T-cell (primary cell): ENCODE data around the gene PF4V1. TPM values are rescaled to one million over a fixed set of nuclear protein-coding genes. Genes with fewer than 3 reads are reported as not detected.

Experiments
- ATAC-seq, 4 experiments: fragments of 200-7000 bp in 3 of 4; fragments of 150-1000 bp in 1 of 4; cut with Tn5 transposase; replicated peaks in 1 of 4; 1 replicate in 3 of 4; 2 replicates in 1 of 4; pipeline ENCODE4 v1.10.0; 2021; ENCODE audit warnings: moderate library complexity in 3 of 4, mild to moderate bottlenecking in 2 of 4, moderate number of reproducible peaks in 1 of 4
- CTCF ChIA-PET, 2 donors: fragments of 300-600 bp; sonication (Branson Sonifier 250); formaldehyde crosslinking; loops; one replicate each; lab custom pipeline; 2022; ENCODE audit warnings: antibody characterized with exemption in 2 of 2; lab: Charles Lee
- POLR2A ChIA-PET, 2 donors: fragments of 300-600 bp; sonication (Branson Sonifier 250); formaldehyde crosslinking; loops; one replicate each; lab custom pipeline; 2022; ENCODE audit warnings: antibody characterized with exemption in 2 of 2; lab: Charles Lee
- DNase-seq, 35 experiments: peaks; one replicate each; pipeline versions ENCODE4 v3.0.0 to v3.0.0-alpha.2; 2013 to 2023
- H3K27ac ChIP-seq: one replicate; pipeline ENCODE4 v1.5.1; 2013; ENCODE audit warnings: low read length
- H3K27me3 ChIP-seq, 2 experiments: replicated peaks in 1 of 2; 1 replicate in 1 of 2; 2 replicates in 1 of 2; pipeline versions ENCODE4 v1.6.1 to v1.7.0; 2013; ENCODE audit warnings: low read length in 1 of 2, mixed read lengths in 1 of 2; ENCODE audit not compliant: control insufficient read depth in 2 of 2, insufficient read depth in 2 of 2; ENCODE audit errors: extremely low read depth in 1 of 2
- H3K36me3 ChIP-seq, 2 donors: 1 replicate in 1 of 2; 2 replicates in 1 of 2; pipeline versions ENCODE4 v1.6.1 to v1.7.0; 2013; ENCODE audit warnings: low read length in 1 of 2; ENCODE audit not compliant: control insufficient read depth in 2 of 2, insufficient read depth in 1 of 2; ENCODE audit errors: extremely low read depth in 1 of 2
- H3K4me1 ChIP-seq, 2 experiments: 1 replicate in 1 of 2; 2 replicates in 1 of 2; pipeline versions ENCODE4 v1.6.1 to v1.7.0; 2013; ENCODE audit warnings: low read length in 2 of 2, mixed read lengths in 1 of 2; ENCODE audit not compliant: insufficient read depth in 2 of 2, control insufficient read depth in 1 of 2; ENCODE audit errors: extremely low read depth in 1 of 2
- H3K4me3 ChIP-seq, 2 donors: 1 replicate in 1 of 2; 2 replicates in 1 of 2; pipeline versions ENCODE4 v1.5.1 to v1.7.0; 2013; ENCODE audit warnings: mild to moderate bottlenecking in 2 of 2, low read length in 1 of 2, moderate library complexity in 1 of 2; ENCODE audit not compliant: control insufficient read depth in 1 of 2; ENCODE audit errors: extremely low read depth in 1 of 2
- H3K9me3 ChIP-seq: 2 replicates; pipeline ENCODE4 v1.7.0; 2013
- H3K27ac Mint-ChIP-seq, 2 donors: one replicate each; pipeline ENCODE4 v1.8.0; 2020 to 2021; ENCODE audit warnings: mild to moderate bottlenecking in 2 of 2, mixed read lengths in 2 of 2
- H3K27me3 Mint-ChIP-seq, 2 donors: one replicate each; pipeline ENCODE4 v1.8.0; 2021 to 2022; ENCODE audit warnings: mixed read lengths in 2 of 2
- H3K36me3 Mint-ChIP-seq: one replicate; pipeline ENCODE4 v1.8.0; 2021; ENCODE audit warnings: mixed read lengths
- H3K4me1 Mint-ChIP-seq, 3 donors: one replicate each; pipeline ENCODE4 v1.8.0; 2020 to 2022; ENCODE audit warnings: mixed read lengths in 3 of 3, mild to moderate bottlenecking in 1 of 3
- H3K4me3 Mint-ChIP-seq, 3 donors: one replicate each; pipeline ENCODE4 v1.8.0; 2020 to 2022; ENCODE audit warnings: mild to moderate bottlenecking in 3 of 3, mixed read lengths in 3 of 3, moderate library complexity in 3 of 3
- H3K9me3 Mint-ChIP-seq, 3 donors: one replicate each; pipeline ENCODE4 v1.8.0; 2020 to 2022; ENCODE audit warnings: mixed read lengths in 3 of 3
- WGBS: methylation state at CpG from one replicate; pipeline ENCODE4 v1.1.5; 2013; ENCODE audit warnings: missing lambda C conversion rate; ENCODE audit not compliant: insufficient coverage; 5-methylcytosine and 5-hydroxymethylcytosine counted together
- total RNA-seq, 35 experiments: library from RNA in 6 of 35; stranded (reverse) in 6 of 35; fragments of 120-200 nt in 1 of 35; gene quantifications; one replicate each; pipeline versions ENCODE4 v1.2.1 to v1.2.4 and lab custom pipeline; 2013 to 2026

The PF4V1 gene
- total RNA-seq = 1 to 10 TPM in 1 of 5 donors, not detected in 4; 1.6 TPM
- total RNA-seq (2013) = 0.28 TPM
- total RNA-seq (lab: John Stamatoyannopoulos, UW) = 0 to 0.10 (median 0) reads per million in 29 experiments

GRCh38 chr4:73853246-73853704 lies at the start of gene PF4V1:
Gene PF4V1 (plus strand): TSS chr4:73853296. CDS start chr4:73853363, 67 bp downstream.
- Histone ChIP-seq H3K27me3 (peaks cover 0 to 4% of the 10 kb centered on the region in 2 experiments), H3K4me3 (no peak within 1 kb of the TSS), H3K27ac (no peak within 1 kb of the TSS), H3K4me1 (no peaks in the 10 kb centered on the region), H3K9me3 (no peaks in the 10 kb centered on the region), H3K36me3 (no peaks in the 10 kb centered on the region)
- no peaks in the 10 kb centered on the region for H3K4me1 Mint-ChIP-seq
- 40% methylated on average over 19 of the region's 22 CpGs for WGBS
- H3K4me3 Mint-ChIP-seq = no peak within 1 kb of the TSS
- H3K36me3 Mint-ChIP-seq = no peaks in the 10 kb centered on the region
- no peaks in the 10 kb centered on the region for H3K9me3 Mint-ChIP-seq
- POLR2A ChIA-PET = no interaction called here
- peak in 1 of 4 experiments; percentile 34 for ATAC-seq
- no peak for DNase-seq
- H3K27ac Mint-ChIP-seq = no peak within 1 kb of the TSS
- CTCF ChIA-PET = no interaction called here
- peaks cover 1 to 2% of the 10 kb centered on the region in 2 donors for H3K27me3 Mint-ChIP-seq

- Histone ChIP-seq H3K9me3 (no peaks in the 10 kb centered on the region), H3K36me3 (no peaks in the 10 kb centered on the region), H3K4me3 (no peak overlapping the region), H3K27ac (no peak overlapping the region), H3K4me1 (no peaks in the 10 kb centered on the region), H3K27me3 (no peaks in the 10 kb centered on the region)
- Mint-ChIP-seq H3K4me3 (no peak overlapping the region), H3K9me3 (peaks cover 0 to 5% (median 0%) of the 10 kb centered on the region in 3 donors), H3K27me3 (no peaks in the 10 kb centered on the region), H3K36me3 (no peaks in the 10 kb centered on the region), H3K4me1 (no peaks in the 10 kb centered on the region), H3K27ac (no peak overlapping the region)
- ATAC-seq (no peak), DNase-seq (no peak)
- no CpG with 5 or more reads among the region's 3 CpGs for WGBS
- ChIA-PET POLR2A (no interaction called here), CTCF (no interaction called here)
Measured at GRCh38 chr4:73810191-73810590, 42.9 kb upstream of the PF4V1 start.

- WGBS = no CpG with 5 or more reads among the region's 1 CpG
- CTCF ChIA-PET = no interaction called here
- no peaks in the 10 kb centered on the region for H3K27me3 Mint-ChIP-seq
Measured at GRCh38 chr4:73811841-73812240, 41.3 kb upstream of the PF4V1 start.

GRCh38 chr4:73814679-73815078 lies 38.4 kb upstream of the PF4V1 start:
- no peak for DNase-seq
- Histone ChIP-seq H3K4me3 (no peak overlapping the region), H3K9me3 (no peaks in the 10 kb centered on the region), H3K27me3 (no peaks in the 10 kb centered on the region), H3K4me1 (no peaks in the 10 kb centered on the region), H3K27ac (no peak overlapping the region), H3K36me3 (no peaks in the 10 kb centered on the region)
- Mint-ChIP-seq H3K27ac (no peak overlapping the region), H3K27me3 (no peaks in the 10 kb centered on the region), H3K4me3 (no peak overlapping the region), H3K4me1 (no peaks in the 10 kb centered on the region), H3K36me3 (no peaks in the 10 kb centered on the region), H3K9me3 (peaks cover 0 to 6% (median 5%) of the 10 kb centered on the region in 3 donors)
- ChIA-PET CTCF (no interaction called here), POLR2A (no interaction called here)
- WGBS = no CpG with 5 or more reads among the region's 1 CpG
- ATAC-seq = no peak

More at GRCh38 chr4:73811841-73812240, 41.3 kb upstream of the PF4V1 start:
- Histone ChIP-seq H3K4me1 (no peaks in the 10 kb centered on the region), H3K27ac (no peak overlapping the region), H3K36me3 (no peaks in the 10 kb centered on the region), H3K4me3 (no peak overlapping the region), H3K9me3 (no peaks in the 10 kb centered on the region), H3K27me3 (no peaks in the 10 kb centered on the region)
- no peak for DNase-seq
- Mint-ChIP-seq H3K4me1 (no peaks in the 10 kb centered on the region), H3K9me3 (peaks cover 0 to 5% (median 0%) of the 10 kb centered on the region in 3 donors), H3K4me3 (no peak overlapping the region), H3K27ac (no peak overlapping the region), H3K36me3 (no peaks in the 10 kb centered on the region)
- ATAC-seq = no peak
- POLR2A ChIA-PET = no interaction called here

GRCh38 chr4:73815145-73815544 lies 38.0 kb upstream of the PF4V1 start:
- no peaks in the 10 kb centered on the region for H3K36me3 ChIP-seq
- ATAC-seq (no peak), DNase-seq (no peak)
- no peaks in the 10 kb centered on the region for H3K27me3 ChIP-seq
- H3K27ac ChIP-seq = no peak overlapping the region
- H3K4me3 Mint-ChIP-seq = no peak overlapping the region
- peaks cover 0 to 6% (median 5%) of the 10 kb centered on the region in 3 donors for H3K9me3 Mint-ChIP-seq
- ChIA-PET CTCF (no interaction called here), POLR2A (no interaction called here)
- H3K4me1 Mint-ChIP-seq = no peaks in the 10 kb centered on the region
- no peak overlapping the region for H3K27ac Mint-ChIP-seq
- H3K27me3 Mint-ChIP-seq = no peaks in the 10 kb centered on the region
- WGBS = no CpG with 5 or more reads among the region's 1 CpG
- no peaks in the 10 kb centered on the region for H3K4me1 ChIP-seq
- no peaks in the 10 kb centered on the region for H3K9me3 ChIP-seq
- H3K4me3 ChIP-seq = no peak overlapping the region
- no peaks in the 10 kb centered on the region for H3K36me3 Mint-ChIP-seq

- Mint-ChIP-seq H3K27me3 (no peaks in the 10 kb centered on the region), H3K36me3 (no peaks in the 10 kb centered on the region), H3K9me3 (peaks cover 0 to 6% (median 5%) of the 10 kb centered on the region in 3 donors), H3K4me1 (no peaks in the 10 kb centered on the region), H3K4me3 (no peak overlapping the region), H3K27ac (no peak overlapping the region)
- Histone ChIP-seq H3K27ac (no peak overlapping the region), H3K4me3 (no peak overlapping the region), H3K27me3 (no peaks in the 10 kb centered on the region), H3K9me3 (no peaks in the 10 kb centered on the region), H3K4me1 (no peaks in the 10 kb centered on the region), H3K36me3 (no peaks in the 10 kb centered on the region)
- DNase-seq = no peak
- POLR2A ChIA-PET = no interaction called here
- WGBS = 67% methylated on average over 1 of the region's 3 CpGs
- CTCF ChIA-PET = interaction anchor here in 1 of 2 donors (0.5 kb wide), 1 partner anchor 98 kb away, joined by 6 read pairs; no protein-coding TSS in a partner anchor
- ATAC-seq = no peak
Measured at GRCh38 chr4:73816814-73817213, 36.3 kb upstream of the PF4V1 start.
